ENCODE results near the gene ELMOD1. TPM values are rescaled to one million over a fixed set of nuclear protein-coding genes. Genes with fewer than 3 reads are reported as not detected.

The ELMOD1 gene
- total RNA-seq, 2 experiments from 2014 or later: not detected

DNA sequence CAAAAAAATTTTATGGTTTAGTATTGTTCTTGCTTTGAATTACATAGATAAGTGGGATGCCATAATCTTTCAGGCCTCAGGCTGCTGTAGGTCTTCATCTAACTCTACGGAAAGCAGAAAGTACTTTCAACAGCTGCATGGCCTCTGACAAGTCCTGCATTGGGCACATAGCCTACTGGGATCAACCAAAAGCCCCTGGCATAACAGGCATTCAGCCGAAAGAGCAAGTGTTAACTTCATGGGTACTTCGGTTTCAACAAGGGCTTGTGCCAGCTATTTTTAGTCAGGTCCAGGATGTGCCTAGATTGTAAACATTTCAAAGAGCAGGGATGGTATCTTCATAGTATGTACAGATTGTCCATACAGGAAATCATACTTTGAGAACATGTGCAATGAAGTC, 117.8 kb downstream of the ELMOD1 start:
- ATAC-seq (no peak), DNase-seq (no peak)
- intact Hi-C loops (cut with DNase I, micrococcal nuclease): no loop called here
- Mint-ChIP-seq H3K4me3 (no peak overlapping the region), H3K27ac (no peak overlapping the region), H3K9me3 (ENCODE audit: low read depth) (no peaks in the 10 kb centered on the region), H3K27me3 (peaks cover 25% of the 10 kb centered on the region), H3K36me3 (ENCODE audit: low read depth) (no peaks in the 10 kb centered on the region), H3K4me1 (no peaks in the 10 kb centered on the region)
- ChIA-PET CTCF (no interaction called here), POLR2A (no interaction called here)

DNA sequence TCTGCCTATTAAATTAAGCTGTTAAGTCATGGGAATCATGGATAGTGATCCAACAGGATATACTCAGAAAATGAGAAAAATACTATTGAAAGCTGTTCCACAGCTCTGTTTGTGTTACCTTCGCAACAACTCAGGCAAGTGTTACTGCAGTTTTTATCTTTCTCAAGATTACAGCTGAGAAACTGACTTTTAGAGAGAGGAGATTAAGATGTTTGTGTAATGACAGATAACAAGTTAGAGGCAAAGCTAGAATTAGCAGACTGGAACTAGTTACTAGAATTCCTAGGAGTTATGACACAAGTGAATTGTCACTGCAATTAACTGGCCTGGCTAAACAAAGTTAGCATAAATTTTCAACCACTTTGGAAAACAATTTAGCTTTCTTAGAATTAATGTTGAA, 119.4 kb downstream of the ELMOD1 start:
- ATAC-seq (no peak), DNase-seq (no peak)
- Mint-ChIP-seq H3K27me3 (peaks cover 32% of the 10 kb centered on the region), H3K27ac (no peak overlapping the region), H3K36me3 (ENCODE audit: low read depth) (no peaks in the 10 kb centered on the region), H3K4me3 (no peak overlapping the region), H3K4me1 (no peaks in the 10 kb centered on the region), H3K9me3 (ENCODE audit: low read depth) (no peaks in the 10 kb centered on the region)
- CTCF ChIA-PET: interaction anchor here (0.6 to 0.9 kb wide), 3 partner anchors 10 to 28 kb away, joined by 3 to 4 read pairs (median 3); no protein-coding TSS in a partner anchor
- POLR2A ChIA-PET: no interaction called here
- intact Hi-C loops (cut with DNase I, micrococcal nuclease): no loop called here

DNA sequence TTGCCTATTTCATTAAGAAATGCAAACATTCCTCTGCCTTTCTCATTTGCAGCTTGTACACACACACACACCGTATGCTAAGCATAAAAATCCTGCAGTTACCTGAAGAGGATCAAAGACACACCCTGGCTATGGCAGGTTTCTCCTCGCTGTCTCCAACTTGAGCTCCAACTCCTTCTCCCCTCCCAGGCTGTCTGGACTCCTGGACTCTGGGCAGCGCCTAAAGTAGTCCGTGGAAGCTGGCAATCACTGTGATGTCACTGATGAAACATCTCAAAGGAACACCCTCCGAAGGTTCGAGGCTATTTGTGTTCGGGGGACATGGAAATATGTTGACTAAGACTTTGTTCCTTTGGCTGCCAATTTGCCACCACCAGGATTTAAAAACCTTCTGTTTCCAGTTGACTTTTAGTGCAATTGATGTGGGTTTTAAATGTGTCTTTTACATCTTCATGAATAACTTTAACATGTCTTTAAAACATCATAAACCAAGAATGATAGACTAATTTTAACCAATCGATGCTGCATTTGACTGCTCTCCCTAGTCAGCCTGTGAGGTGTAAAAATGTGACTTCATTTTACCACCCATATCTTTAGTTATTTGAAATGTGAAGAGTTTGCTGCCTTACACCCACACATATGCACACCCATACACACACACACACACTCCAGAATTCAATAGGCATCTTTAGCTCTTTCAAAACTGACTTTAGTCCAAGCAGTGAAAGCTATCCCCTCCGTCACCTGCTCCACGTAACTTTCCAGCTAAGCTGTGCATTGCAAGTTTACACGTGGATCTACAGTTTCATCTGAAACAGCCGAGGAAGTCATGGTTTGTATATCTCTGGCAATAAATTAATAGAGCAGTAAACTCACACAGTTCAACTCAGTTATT, 121.2 kb downstream of the ELMOD1 start, which contains the start of gene SLN:
Gene SLN, minus strand, starts transcription at position 196 of the 895 bp plus-strand sequence.
- CTCF ChIA-PET: interaction anchor here (0.9 kb wide), 1 partner anchor 12 kb away, joined by 3 read pairs; no protein-coding TSS in a partner anchor

DNA sequence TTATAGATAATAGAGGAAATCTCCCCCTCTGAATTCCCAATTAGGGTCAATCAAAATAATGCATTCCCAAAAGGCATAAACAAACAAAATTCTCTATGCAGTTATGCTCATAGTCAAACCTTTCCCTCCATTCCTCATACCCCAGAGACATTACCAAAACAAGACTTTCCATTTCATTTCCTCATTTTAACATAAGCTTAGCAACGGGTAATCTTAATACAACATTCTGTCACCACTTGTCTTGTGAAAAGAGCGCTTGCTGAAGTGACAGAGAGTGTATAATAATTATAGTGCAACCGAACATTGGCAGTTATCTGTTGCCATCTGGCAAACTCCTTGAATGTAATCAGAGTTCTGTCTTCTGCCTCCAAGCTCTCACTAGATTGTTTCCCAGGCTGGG, 122.1 kb downstream of the ELMOD1 start:
- DNase-seq (no peak), ATAC-seq (no peak)
- H3K4me3 Mint-ChIP-seq: no peak overlapping the region
- POLR2A ChIA-PET: no interaction called here
- no peaks in the 10 kb centered on the region for H3K36me3 Mint-ChIP-seq (ENCODE audit: low read depth)
- CTCF ChIA-PET: no interaction called here
- no peaks in the 10 kb centered on the region for H3K4me1 Mint-ChIP-seq
- peaks cover 37% of the 10 kb centered on the region for H3K27me3 Mint-ChIP-seq
- H3K9me3 Mint-ChIP-seq (ENCODE audit: low read depth): no peaks in the 10 kb centered on the region
- no peak overlapping the region for H3K27ac Mint-ChIP-seq
- intact Hi-C loops (cut with DNase I, micrococcal nuclease): no loop called here

More for the DNA sequence above, 121.2 kb downstream of the ELMOD1 start, which contains the start of gene SLN:
- Mint-ChIP-seq H3K27me3 (peaks cover 41% of the 10 kb centered on the region), H3K4me1 (no peaks in the 10 kb centered on the region), H3K27ac (no peak within 1 kb of the TSS), H3K4me3 (no peak within 1 kb of the TSS), H3K36me3 (ENCODE audit: low read depth) (no peaks in the 10 kb centered on the region), H3K9me3 (ENCODE audit: low read depth) (no peaks in the 10 kb centered on the region)
- POLR2A ChIA-PET: no interaction called here
- ATAC-seq (no peak), DNase-seq (no peak)
- intact Hi-C loops (cut with DNase I, micrococcal nuclease): no loop called here

Other genes with a start within 250 kb of the ELMOD1 start
- gene CWF19L2, start 133.3 kb upstream of the ELMOD1 start, total RNA-seq: 10 to 100 TPM; 14.1 to 14.3 TPM
- gene ALKBH8, start 25.4 kb upstream of the ELMOD1 start, total RNA-seq: 10 to 100 TPM; 11.4 to 12.6 TPM
- not detected for gene SLN, start 120.9 kb downstream of the ELMOD1 start, total RNA-seq